Measurements from ENCODE around the gene TLL1. TPM values are rescaled to one million over a fixed set of nuclear protein-coding genes. Genes with fewer than 3 reads are reported as not detected.

The TLL1 gene
- total and polyA plus RNA-seq, 2 of the 13 experiments (the other 11 are each of a cell fraction or from before 2014, with no cell fraction given), result not detected

DNA sequence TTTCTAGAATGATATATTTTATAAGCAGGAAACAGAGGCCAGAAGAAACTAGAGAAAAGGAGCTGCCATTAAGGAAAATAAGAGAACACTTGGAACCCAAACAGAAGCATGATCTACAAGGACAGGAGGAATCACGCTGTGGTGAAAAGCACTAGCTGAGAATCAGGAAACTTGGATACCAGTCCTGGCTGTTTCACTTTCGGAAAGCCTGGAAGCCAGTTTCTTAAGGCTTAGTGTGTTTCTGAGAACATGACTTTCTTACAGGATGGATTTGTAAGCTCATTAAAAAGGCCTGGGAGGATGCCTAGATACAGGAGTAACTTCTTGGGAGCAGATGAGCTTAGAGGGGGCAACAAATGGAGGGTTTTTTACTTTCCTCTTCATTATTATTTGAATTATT, 36.9 kb downstream of the TLL1 start:
- intact Hi-C loops (cut with micrococcal nuclease; ENCODE audit: unreplicated experiment), result no loop called here
- no peak overlapping the region for H2AFZ ChIP-seq (ENCODE audit: low read length)
- POLR2A ChIA-PET, result no interaction called here
- no peaks in the 10 kb centered on the region for H3K4me1 ChIP-seq (ENCODE audit: insufficient read depth, low read length)
- no peak overlapping the region for H3K27ac ChIP-seq (ENCODE audit: extremely low read length, insufficient read depth, low read length)
- TF ChIP-seq HCFC1 (IDR thresholded peaks at IDR 0.05; ENCODE audit: low read depth, low read length) (no peak), ZEB1 (IDR thresholded peaks at IDR 0.05; ENCODE audit: insufficient replicate concordance, low read depth) (no peak), PCBP2 (optimal IDR thresholded peaks at IDR 0.05; ENCODE audit: low read depth, low read length, poor library complexity, severe bottlenecking) (no peak), ZNF83 (CRISPR knock-in tag; IDR thresholded peaks at IDR 0.05; ENCODE audit: borderline replicate concordance) (no peak), SIX4 (CRISPR knock-in tag; IDR thresholded peaks at IDR 0.05) (no peak), SMAD3 (CRISPR knock-in tag; IDR thresholded peaks at IDR 0.05) (no peak), KAT2B (IDR thresholded peaks at IDR 0.05; ENCODE audit: borderline replicate concordance, low read depth, low read length) (no peak), PHF20 (CRISPR knock-in tag; IDR thresholded peaks at IDR 0.05) (no peak)
- TF ChIP-seq, protein P1, sequence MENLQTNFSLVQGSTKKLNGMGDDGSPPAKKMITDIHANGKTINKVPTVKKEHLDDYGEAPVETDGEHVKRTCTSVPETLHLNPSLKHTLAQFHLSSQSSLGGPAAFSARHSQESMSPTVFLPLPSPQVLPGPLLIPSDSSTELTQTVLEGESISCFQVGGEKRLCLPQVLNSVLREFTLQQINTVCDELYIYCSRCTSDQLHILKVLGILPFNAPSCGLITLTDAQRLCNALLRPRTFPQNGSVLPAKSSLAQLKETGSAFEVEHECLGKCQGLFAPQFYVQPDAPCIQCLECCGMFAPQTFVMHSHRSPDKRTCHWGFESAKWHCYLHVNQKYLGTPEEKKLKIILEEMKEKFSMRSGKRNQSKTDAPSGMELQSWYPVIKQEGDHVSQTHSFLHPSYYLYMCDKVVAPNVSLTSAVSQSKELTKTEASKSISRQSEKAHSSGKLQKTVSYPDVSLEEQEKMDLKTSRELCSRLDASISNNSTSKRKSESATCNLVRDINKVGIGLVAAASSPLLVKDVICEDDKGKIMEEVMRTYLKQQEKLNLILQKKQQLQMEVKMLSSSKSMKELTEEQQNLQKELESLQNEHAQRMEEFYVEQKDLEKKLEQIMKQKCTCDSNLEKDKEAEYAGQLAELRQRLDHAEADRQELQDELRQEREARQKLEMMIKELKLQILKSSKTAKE (CRISPR knock-in tag; IDR thresholded peaks at IDR 0.05; ENCODE audit: borderline replicate concordance), result no peak
- DNase-seq (ENCODE audit: low spot score), result no peak
- no peak overlapping the region for H3K9ac ChIP-seq (ENCODE audit: insufficient read depth, low read depth, low read length)
- in situ Hi-C loops (cut with HindIII; ENCODE audit: extremely low pct_ligation_motif_present, low pct_unique_long_range_greater_than_20kb), result no loop called here
- H3K4me2 ChIP-seq (ENCODE audit: low read depth, low read length), result no peak overlapping the region
- BruUV-seq (replicated peaks), result no TSS peak
- H3K27me3 ChIP-seq (ENCODE audit: control insufficient read depth in 1 of 2, insufficient read depth in 2 of 2, low read length in 2 of 2), result no peaks in the 10 kb centered on the region
- CTCF ChIA-PET (ENCODE audit: low intra/inter-chr PET ratio, low total read pairs), result no interaction called here
- no peaks in the 10 kb centered on the region for H3K36me3 ChIP-seq (replicated peaks in 1 of 2; ENCODE audit: control insufficient read depth in 1 of 2, insufficient read depth in 2 of 2, low read length in 2 of 2)
- H3K4me3 ChIP-seq (replicated peaks in 1 of 3; ENCODE audit: insufficient read depth in 1 of 3, low read depth in 2 of 3, low read length in 3 of 3), result no peak overlapping the region
- no peaks in the 10 kb centered on the region for H4K20me1 ChIP-seq (ENCODE audit: insufficient read depth, low read length)
- no peaks in the 10 kb centered on the region for H3K79me2 ChIP-seq (ENCODE audit: insufficient read depth, low read length)
- FAIRE-seq, result no peak
- ATAC-seq, result no peak
- H3K9me3 ChIP-seq (ENCODE audit: low read length), result no peaks in the 10 kb centered on the region
- WGBS (ENCODE audit: low lambda C conversion rate), result 24% methylated on average over 2 of the region's 2 CpGs

Measured in HepG2 (cell line).